GM21423 (cell line): ENCODE results near the gene SKIDA1.

Experiments
- ATAC-seq: cut with Tn5 transposase; IDR thresholded peaks from one replicate; pipeline ENCODE4 v1.9.1; 2021; ENCODE audit warnings: mild to moderate bottlenecking, moderate library complexity; ENCODE audit not compliant: unreplicated experiment

Gene SKIDA1

GRCh38 chr10:21502348-21502740, 23.1 kb downstream of the SKIDA1 start:
- no peak for ATAC-seq

- no peak for ATAC-seq
Observed at GRCh38 chr10:21501731-21502347, 23.6 kb downstream of the SKIDA1 start.

GRCh38 chr10:21501091-21501490, 24.4 kb downstream of the SKIDA1 start:
- ATAC-seq, result no peak

- ATAC-seq, result no peak
Observed at GRCh38 chr10:21500578-21500910, 24.9 kb downstream of the SKIDA1 start.

GRCh38 chr10:21499701-21500577, 25.5 kb downstream of the SKIDA1 start:
- no peak for ATAC-seq

- ATAC-seq, result no peak
Observed at GRCh38 chr10:21498986-21499385, 26.5 kb downstream of the SKIDA1 start.

GRCh38 chr10:21498377-21498776, 27.1 kb downstream of the SKIDA1 start:
- ATAC-seq, result no peak

GRCh38 chr10:21497177-21497807, 28.2 kb downstream of the SKIDA1 start:
- no peak for ATAC-seq

GRCh38 chr10:21496343-21497176, 28.9 kb downstream of the SKIDA1 start:
- peak; percentile 46 for ATAC-seq

GRCh38 chr10:21495752-21496342, 29.6 kb downstream of the SKIDA1 start:
- peak; percentile 73 for ATAC-seq

- ATAC-seq, result peak; percentile 1
Observed at GRCh38 chr10:21495002-21495751, 30.3 kb downstream of the SKIDA1 start.

- ATAC-seq, result no peak
Observed at GRCh38 chr10:21494191-21495001, 31.1 kb downstream of the SKIDA1 start.

- ATAC-seq, result no peak
Observed at GRCh38 chr10:21493784-21494183, 31.7 kb downstream of the SKIDA1 start.

- no peak for ATAC-seq
Observed at GRCh38 chr10:21492421-21492820, 33.1 kb downstream of the SKIDA1 start.

- no peak for ATAC-seq
Observed at GRCh38 chr10:21490711-21491105, 34.8 kb downstream of the SKIDA1 start.

- ATAC-seq, result no peak
Observed at GRCh38 chr10:21490028-21490710, 35.3 kb downstream of the SKIDA1 start.

GRCh38 chr10:21488957-21489446, 36.5 kb downstream of the SKIDA1 start:
- peak; percentile 49 for ATAC-seq

- ATAC-seq, result no peak
Observed at GRCh38 chr10:21488246-21488956, 37.1 kb downstream of the SKIDA1 start.
